GM20000 (cell line): ENCODE results near the gene PDGFRB.

Source experiments
- DNase-seq: peaks from one replicate; pipeline ENCODE4 v3.0.0; 2012; ENCODE audit warnings: low spot score
- CTCF ChIP-seq: IDR thresholded peaks from 2 replicates; pipeline ENCODE4 v1.5.1; 2012; ENCODE audit warnings: mild to moderate bottlenecking, control low read depth; ENCODE audit errors: extremely low read depth, missing control alignments

PDGFRB gene

GRCh38 chr5:150104550-150104870, 51.1 kb downstream of the PDGFRB start:
- no peak for TF ChIP-seq CTCF
- no peak for DNase-seq

DNA sequence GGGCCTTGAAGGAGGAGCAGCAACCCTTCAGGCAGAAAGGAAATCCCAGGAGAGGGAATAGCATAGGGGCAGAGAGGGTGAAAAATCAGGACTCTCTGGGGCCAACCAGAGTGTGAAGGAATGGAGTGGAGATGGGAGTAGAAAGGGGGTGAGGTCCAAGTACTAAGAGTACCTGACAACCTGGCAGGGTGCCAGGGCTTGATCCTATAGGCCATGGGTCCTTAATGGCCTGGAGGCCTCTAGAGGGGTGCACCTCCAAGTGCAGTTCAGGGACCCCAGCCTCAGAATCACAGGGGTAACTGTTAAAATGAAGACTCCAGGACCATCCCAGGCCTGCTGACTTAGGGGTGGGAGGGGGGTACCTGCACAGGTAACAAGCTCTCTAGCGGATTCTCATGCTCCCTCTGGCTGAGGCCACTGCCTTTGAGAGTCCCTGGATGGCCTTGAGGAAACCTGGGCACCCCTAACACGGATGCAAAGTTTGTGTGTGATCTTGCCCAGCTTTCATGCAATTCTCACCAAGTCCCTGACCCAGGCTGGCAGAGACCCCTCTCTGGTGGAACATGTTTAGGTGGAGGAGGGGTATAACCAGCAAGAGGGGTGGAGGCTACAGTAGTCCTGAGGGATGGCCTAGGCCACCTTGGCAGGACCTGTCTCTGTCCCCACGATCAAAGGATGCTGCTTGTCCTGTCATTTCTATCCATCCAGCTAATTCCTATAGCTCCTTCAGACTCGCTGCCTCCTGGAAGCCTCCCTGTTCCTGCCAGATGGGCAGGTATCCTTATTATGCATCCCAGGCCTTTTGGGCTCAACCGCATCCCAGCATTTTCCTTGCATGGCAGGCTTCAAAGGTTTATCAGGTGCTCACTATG, 51.7 kb downstream of the PDGFRB start:
- peak; percentile 2 for DNase-seq
- no peak for TF ChIP-seq CTCF

- no peak for DNase-seq
- no peak for TF ChIP-seq CTCF
Observed at GRCh38 chr5:150101023-150101422, 54.6 kb downstream of the PDGFRB start.

- DNase-seq: no peak
- no peak for TF ChIP-seq CTCF
Observed at GRCh38 chr5:150097152-150097551, 58.5 kb downstream of the PDGFRB start.

DNA sequence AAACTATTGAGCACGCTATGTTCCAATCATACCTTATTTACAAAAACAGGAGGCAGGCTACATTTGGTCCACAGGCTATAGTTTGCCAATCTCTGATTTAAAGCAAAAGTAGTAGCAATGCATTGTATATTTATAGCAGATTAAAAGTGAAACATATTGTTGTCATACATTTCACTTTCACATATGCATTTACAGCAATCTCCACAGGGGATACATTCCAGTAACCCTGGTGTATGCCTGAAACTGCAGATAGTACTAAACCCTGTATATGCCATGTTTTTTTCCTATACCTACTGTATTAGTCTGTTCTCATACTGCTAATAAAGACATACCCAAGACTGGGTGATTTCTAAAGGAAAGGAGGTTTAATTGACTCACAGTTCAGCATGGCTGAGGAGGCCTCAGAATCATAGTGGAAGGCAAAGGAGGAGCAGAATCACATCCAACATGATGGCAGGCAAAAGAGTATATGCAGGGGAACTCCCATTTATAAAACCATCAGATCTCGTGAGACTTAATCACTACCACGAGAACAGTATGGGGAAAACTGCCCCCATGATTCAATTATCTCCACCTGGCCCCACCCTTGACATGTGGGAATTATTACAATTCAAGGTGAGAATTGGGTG, 63.4 kb downstream of the PDGFRB start:
- TF ChIP-seq CTCF: no peak

DNA sequence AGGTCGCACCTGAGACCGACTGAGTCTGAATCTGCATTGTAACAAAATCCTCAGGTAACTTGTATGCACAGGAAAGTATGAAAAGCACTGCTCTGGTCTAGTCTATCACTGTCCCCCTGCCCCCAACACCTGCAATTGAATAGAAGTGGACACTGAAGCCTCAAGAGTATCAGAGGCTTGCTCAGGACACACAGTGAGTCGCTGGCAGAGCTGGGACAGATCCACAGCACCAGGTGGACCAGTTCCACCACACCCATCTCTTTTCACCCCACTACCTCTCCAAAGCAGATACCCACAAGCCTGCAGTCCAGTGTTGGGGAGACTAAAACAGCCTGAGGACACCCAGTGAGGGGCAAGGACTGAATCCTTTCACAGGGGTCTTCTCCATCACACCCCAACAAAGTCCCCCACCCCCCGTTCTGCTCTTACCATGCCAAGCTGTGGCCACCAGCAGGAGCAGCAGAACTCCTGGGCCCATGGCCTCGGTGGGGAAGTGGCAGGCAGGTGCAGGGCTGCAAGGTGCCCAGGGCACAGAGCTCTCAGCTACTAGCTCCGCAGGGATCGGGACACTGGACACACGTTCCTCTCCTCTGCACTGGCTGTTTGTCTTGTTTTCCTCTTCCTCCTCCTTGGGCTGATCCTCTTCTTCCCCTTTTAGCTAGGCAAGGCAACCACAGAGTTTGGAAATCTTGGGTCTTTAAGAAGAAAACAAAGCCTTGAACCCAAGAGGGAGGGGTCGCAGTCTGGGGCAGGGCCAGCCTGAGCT, 69.5 kb downstream of the PDGFRB start, which contains the start of gene CSF1R:
TSS of gene CSF1R (minus strand) at position 605 of the 766 bp plus-strand sequence. CDS start at position 478, 127 bp downstream.
- DNase-seq: peak; percentile 2
- TF ChIP-seq CTCF: no peak

More for the DNA sequence above, 63.4 kb downstream of the PDGFRB start:
- peak; percentile 56 for DNase-seq
